HG03196 (cell line): ENCODE data around the gene MAD1L1.

Experiments used
- ATAC-seq: cut with Tn5 transposase; IDR thresholded peaks from one replicate; pipeline ENCODE4 v1.9.1; 2021; ENCODE audit not compliant: unreplicated experiment

MAD1L1 gene

DNA sequence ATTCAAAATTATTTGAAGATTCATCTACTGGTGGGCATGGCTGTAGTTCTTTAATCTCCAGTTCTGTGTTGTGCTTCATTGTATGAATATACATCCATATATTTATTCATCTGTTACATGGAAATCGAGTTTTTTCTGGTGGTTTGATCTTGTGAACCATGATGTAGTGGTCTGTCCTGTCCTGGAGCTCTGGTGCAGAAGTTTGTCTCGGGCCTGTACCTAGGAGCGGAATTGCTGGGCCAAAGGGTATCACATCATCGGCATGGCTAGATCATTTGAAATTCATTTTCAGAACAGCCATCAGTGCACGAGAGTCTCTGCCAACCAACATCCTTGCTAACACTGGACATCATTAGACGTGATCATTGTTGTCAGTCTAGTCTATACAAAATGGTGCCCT, 455.6 kb downstream of the MAD1L1 start:
- ATAC-seq = no peak

DNA sequence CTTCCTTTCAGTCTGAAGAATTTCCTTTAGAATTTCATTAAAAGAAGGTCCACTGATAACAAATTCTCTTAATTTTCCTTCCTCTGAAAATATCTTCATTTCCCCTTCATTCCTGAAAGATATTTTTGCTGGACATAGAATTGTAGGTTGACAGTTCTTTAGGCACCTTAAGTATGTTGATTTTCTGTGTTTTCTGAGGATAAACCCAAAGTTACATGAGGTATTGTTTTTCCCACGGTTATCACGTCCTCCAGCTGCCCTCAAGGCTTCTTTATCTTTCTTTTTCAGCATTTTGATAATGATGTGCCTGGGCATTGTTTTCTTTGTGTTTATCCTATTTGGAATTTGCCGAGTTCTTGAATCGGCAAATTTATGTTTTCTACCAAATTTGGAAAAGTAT, 457.4 kb downstream of the MAD1L1 start:
- no peak for ATAC-seq

DNA sequence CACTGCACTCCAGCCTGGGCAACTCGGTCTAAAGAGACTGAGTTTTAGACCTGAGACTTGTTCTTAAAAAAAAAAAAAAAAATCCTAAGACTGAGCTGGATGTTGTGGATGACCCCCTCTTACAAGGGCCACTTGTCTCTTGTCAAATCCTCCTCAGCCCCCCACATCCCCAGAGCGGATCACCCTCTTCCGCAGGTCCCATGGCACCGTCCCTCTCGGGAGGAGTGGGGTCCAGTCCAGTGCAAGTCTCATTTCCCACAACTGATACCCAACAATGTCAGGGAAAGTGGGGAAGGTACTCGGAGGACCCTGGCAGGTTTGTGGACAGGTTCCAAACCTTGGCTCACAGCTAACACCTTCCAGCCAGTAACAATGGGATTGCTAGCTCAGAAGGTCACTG, 462.4 kb downstream of the MAD1L1 start:
- ATAC-seq = no peak

DNA sequence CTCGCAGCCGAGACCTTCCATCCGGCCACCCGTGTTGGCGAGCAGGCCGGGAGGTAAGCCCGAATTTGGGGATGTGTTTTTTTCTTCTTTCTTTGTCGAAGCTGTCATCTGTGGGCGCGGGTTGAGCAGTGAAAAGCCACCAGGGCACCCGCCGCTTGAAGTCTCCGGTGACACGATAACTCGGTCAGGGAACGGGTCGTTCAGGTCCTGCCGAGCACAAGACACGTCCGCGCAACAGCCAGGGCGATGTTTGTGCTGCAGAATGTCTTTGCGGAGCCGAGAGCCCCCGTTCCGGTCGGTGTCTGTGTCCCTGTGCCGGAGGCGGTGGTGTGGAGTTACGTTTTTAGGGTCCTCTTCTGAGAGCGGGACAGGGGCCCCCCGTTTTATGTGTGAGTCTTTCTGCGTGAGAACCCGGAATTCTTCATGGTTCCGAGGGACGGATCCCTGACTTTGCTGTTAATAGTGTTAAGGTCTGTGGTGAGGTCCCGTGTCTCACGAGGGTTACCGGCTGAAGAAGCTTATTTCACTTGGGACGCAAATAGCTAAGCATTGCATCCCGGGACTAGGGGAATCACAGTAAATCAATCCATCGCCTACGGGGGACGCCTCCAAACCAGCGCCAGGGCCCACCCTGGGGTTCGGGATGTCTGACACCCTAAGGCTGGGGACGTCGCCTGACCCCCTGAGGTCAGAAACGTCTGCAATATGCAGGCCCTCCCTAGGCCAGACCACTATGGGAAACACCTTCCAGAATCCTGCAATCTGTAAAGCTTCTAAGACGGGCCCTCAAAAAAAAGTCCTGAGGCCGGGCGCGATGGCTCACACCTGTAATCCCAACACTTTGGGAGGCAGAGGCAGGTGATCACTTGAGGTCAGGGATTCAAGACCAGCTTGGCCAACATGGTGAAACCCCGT, 463.2 kb downstream of the MAD1L1 start:
- ATAC-seq = no peak

DNA sequence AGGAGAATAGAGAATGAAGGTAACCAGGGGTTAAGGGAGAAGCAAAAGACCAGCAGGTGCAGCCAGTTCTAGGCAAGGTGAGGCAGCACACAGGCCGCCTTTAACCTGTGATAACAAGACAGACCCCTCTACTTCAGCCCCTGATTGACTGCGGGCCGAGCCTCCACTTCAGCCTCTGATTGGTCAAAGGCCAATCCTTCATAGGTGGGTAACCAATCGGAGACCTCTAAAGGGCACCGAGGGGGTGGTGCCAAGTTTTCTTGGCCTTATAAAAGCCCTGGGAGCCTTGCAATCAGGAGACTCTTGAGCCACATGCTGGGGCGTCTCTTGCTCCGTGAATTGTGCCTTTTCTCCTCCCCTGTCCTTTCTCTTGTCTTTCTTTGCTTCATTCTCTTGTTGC, 463.9 kb downstream of the MAD1L1 start:
- no peak for ATAC-seq

DNA sequence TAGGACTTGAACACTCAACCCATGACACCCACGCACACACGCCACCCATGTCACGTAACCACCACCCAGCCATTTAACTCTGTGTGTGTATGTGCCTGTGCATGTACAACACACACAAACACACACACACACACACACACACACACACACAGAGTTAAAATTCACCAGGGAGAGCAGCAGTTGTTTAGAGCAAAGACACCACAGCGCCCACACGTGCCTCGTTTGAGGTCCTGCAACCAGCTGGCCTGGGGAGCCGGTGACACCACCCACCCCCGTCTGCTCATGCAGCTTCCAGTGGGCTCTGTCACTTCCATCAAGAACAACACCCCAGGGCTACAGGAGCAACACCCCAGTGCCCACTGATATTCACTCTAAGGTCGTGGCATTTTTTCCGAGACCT, 465.2 kb downstream of the MAD1L1 start:
- no peak for ATAC-seq
